Measurements from ENCODE around the gene PSMC5. TPM values are rescaled to one million over a fixed set of nuclear protein-coding genes. Genes with fewer than 3 reads are reported as not detected.

Gene PSMC5
- total and polyA plus RNA-seq, 9 of the 15 experiments (the other 6 are each of a cell fraction or from before 2014, with no cell fraction given), result 89.2 to 393 (median 161) TPM

DNA sequence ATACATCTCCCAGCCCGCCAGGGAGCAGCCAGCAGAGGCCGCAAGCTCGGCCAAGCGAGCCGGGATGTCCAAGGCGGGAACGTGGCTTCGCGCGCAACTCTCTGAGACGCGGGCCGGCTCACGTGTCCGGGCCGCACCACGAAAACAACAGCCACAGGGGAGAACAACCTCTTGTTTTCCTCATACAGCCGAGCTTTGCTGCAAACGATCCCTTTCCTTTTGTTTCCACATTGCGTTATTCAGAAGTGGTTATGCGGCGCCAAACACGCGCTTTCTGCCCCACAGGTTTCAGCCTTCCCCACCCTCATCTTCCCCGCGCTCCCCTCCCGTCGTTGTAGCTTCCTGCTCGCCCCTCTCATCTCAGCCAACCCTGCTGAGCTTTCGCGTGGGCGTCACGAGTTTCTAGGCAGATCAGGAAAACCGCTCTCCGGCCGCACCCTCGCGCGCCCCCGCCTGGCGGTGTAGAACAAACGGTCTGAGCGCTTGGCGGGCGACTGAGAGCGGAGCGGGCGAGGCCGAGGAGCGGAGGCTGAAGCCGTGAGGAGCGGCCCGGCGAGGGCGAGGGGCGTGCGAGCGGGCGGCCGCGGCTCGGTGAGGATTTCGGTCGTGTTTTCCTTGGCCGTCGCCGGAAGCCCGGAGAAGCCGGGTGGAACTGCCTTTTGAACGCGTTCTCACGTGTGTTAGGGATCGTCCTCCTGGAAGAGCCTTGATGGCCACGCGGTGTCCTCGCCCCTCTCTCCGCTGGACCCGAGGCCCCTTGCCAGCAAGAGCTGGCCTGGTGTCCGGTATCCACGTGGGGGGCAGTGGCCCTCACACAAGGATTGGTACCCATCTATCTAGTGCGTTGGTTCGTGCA lies 21.8 kb downstream of the PSMC5 start (continued):
- TF ChIP-seq SIN3A (IDR thresholded peaks at IDR 0.05; ENCODE audit: borderline replicate concordance in 2 of 2, control insufficient read depth in 1 of 2, low read depth in 2 of 2, low read length in 2 of 2) (no peak), ZNF79 (CRISPR knock-in tag; IDR thresholded peaks at IDR 0.05; ENCODE audit: low read depth) (0 out of 2 replicates have a peak, but pooled peaks have one; percentile 34), FOXK2 (conservative IDR thresholded peaks at IDR 0.05 in 1 of 2, IDR thresholded peaks at IDR 0.05 in 1 of 2; ENCODE audit: low read depth in 2 of 2) (peak; percentile 76 to 100), ZNF586 (CRISPR knock-in tag; conservative IDR thresholded peaks at IDR 0.05) (no peak; the same call in 1 of the 2 replicates), LARP7 (IDR thresholded peaks at IDR 0.05) (no peak), KAT7 (CRISPR knock-in tag; IDR thresholded peaks at IDR 0.05; ENCODE audit: borderline replicate concordance) (peak; percentile 86; the same call in 1 of the 2 replicates), NCOR1 (IDR thresholded peaks at IDR 0.05) (0 out of 2 replicates have a peak, but pooled peaks have one; percentile 13), ELF2 (CRISPR knock-in tag; IDR thresholded peaks at IDR 0.05) (peak; percentile 83), BACH1 (tag; IDR thresholded peaks at IDR 0.05) (no peak), NFYB (IDR thresholded peaks at IDR 0.05; ENCODE audit: extremely low read depth, insufficient read length) (peak; percentile 26), ZNF76 (CRISPR knock-in tag; IDR thresholded peaks at IDR 0.05; ENCODE audit: borderline replicate concordance) (peak; percentile 78; the same call in 1 of the 2 replicates), PCBP1 (IDR thresholded peaks at IDR 0.05; ENCODE audit: low read depth, low read length, poor library complexity, severe bottlenecking) (peak; percentile 85)
- TF ChIP-seq, protein P1, sequence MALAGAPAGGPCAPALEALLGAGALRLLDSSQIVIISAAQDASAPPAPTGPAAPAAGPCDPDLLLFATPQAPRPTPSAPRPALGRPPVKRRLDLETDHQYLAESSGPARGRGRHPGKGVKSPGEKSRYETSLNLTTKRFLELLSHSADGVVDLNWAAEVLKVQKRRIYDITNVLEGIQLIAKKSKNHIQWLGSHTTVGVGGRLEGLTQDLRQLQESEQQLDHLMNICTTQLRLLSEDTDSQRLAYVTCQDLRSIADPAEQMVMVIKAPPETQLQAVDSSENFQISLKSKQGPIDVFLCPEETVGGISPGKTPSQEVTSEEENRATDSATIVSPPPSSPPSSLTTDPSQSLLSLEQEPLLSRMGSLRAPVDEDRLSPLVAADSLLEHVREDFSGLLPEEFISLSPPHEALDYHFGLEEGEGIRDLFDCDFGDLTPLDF (CRISPR knock-in tag; IDR thresholded peaks at IDR 0.05), result peak; percentile 99
- TF ChIP-seq, protein P2, sequence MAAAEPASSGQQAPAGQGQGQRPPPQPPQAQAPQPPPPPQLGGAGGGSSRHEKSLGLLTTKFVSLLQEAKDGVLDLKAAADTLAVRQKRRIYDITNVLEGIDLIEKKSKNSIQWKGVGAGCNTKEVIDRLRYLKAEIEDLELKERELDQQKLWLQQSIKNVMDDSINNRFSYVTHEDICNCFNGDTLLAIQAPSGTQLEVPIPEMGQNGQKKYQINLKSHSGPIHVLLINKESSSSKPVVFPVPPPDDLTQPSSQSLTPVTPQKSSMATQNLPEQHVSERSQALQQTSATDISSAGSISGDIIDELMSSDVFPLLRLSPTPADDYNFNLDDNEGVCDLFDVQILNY (CRISPR knock-in tag; IDR thresholded peaks at IDR 0.05), result peak; percentile 61
- TF ChIP-seq, protein P3, sequence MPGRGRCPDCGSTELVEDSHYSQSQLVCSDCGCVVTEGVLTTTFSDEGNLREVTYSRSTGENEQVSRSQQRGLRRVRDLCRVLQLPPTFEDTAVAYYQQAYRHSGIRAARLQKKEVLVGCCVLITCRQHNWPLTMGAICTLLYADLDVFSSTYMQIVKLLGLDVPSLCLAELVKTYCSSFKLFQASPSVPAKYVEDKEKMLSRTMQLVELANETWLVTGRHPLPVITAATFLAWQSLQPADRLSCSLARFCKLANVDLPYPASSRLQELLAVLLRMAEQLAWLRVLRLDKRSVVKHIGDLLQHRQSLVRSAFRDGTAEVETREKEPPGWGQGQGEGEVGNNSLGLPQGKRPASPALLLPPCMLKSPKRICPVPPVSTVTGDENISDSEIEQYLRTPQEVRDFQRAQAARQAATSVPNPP (IDR thresholded peaks at IDR 0.05; ENCODE audit: borderline replicate concordance, insufficient read depth, insufficient read length), result no peak
- TF ChIP-seq, protein P4, sequence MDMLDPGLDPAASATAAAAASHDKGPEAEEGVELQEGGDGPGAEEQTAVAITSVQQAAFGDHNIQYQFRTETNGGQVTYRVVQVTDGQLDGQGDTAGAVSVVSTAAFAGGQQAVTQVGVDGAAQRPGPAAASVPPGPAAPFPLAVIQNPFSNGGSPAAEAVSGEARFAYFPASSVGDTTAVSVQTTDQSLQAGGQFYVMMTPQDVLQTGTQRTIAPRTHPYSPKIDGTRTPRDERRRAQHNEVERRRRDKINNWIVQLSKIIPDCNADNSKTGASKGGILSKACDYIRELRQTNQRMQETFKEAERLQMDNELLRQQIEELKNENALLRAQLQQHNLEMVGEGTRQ (CRISPR knock-in tag; IDR thresholded peaks at IDR 0.05), result peak; percentile 97
- TF ChIP-seq, protein P5, sequence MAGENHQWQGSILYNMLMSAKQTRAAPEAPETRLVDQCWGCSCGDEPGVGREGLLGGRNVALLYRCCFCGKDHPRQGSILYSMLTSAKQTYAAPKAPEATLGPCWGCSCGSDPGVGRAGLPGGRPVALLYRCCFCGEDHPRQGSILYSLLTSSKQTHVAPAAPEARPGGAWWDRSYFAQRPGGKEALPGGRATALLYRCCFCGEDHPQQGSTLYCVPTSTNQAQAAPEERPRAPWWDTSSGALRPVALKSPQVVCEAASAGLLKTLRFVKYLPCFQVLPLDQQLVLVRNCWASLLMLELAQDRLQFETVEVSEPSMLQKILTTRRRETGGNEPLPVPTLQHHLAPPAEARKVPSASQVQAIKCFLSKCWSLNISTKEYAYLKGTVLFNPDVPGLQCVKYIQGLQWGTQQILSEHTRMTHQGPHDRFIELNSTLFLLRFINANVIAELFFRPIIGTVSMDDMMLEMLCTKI (IDR thresholded peaks at IDR 0.05; ENCODE audit: partially characterized antibody), result no peak

All from K562 (cell line).